UCSD-AML1 (cell line): ENCODE measurements around the gene PRMT3.
"Not testable (repeated sequence)": the region's sequence is repeated elsewhere in the genome, so short reads cannot be mapped to it uniquely, and the experiment has no call there.

ENCODE experiments used
- DNase-seq: peaks from one replicate; lab custom pipeline; 2025; ENCODE audit not compliant: unreplicated experiment; lab: John Stamatoyannopoulos, UW

Gene PRMT3

GRCh38 chr11:20501252-20501651 is 113.7 kb downstream of the PRMT3 start:
- DNase-seq: no peak

GRCh38 chr11:20501971-20502370 is 114.5 kb downstream of the PRMT3 start:
- DNase-seq: no peak

GRCh38 chr11:20511982-20512381 is 124.5 kb downstream of the PRMT3 start:
- DNase-seq: no peak

GRCh38 chr11:20512869-20513268 is 125.4 kb downstream of the PRMT3 start:
- no peak for DNase-seq

DNA sequence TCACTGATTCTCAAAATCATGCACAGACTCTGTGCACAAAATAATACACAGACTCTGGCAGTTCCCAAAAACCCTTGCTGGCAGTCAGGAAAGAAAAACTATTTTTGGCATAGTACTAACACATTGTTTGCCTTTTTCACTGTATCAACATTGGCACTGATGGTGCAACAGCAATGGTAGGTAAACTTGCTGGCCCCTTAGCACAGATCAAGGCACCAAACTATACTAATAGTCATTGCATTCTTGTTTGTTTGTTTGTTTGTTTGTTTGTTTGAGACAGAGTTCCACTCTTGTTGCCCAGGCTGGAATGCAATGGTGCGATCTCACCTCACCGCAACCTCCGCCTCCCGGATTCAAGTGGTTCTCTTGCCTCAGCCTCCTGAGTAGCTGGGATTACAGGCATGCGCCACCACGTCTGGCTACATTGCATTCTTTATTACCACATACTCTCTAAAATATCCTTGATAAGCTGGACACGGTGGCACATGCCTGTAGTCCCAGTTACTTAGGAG is 130.9 kb downstream of the PRMT3 start:
- no peak for DNase-seq

- DNase-seq: no peak
Measured at GRCh38 chr11:20522536-20522935, 135.0 kb downstream of the PRMT3 start.

DNA sequence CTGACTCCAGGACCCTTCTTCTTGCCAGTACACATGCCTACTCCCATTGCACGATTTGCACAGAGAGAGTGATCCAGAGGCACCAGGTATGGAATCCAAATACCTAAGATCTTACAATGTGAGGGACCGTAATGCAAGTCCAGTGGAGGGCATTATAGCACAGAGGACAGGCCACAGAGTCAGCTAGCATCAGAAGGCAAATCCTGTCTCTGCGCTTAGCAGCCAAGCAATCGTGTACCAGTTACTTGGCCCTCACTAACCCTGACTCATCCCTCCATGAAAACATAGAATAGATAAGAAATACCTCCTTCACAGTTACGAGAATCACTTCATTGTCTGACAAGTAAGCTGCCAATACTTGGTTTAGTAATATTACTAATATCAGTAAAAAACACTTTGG is 142.2 kb downstream of the PRMT3 start:
- no peak for DNase-seq

- no peak for DNase-seq
Measured at GRCh38 chr11:20530942-20531703, 143.6 kb downstream of the PRMT3 start.

- DNase-seq: no peak
Measured at GRCh38 chr11:20535271-20535881, 147.9 kb downstream of the PRMT3 start.

DNA sequence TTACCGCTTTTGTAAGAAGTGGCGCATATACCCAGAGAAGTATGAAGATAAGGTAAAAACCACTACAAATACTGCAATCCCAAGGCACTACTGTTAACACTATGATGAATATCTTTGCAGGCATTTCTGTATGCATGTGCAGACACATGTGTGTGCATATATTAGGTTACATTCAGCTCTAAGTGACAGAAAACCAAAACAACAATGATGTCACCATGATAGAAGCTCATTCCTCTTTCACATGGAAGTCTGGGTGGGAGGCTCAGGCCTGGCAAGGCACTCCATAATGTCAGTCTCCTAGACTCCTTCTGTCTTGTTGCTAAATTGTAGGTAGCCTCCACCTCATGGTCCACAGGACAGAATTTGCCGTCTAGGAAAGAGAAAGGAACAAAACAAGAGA is 148.8 kb downstream of the PRMT3 start:
- DNase-seq: no peak

- no peak for DNase-seq
Measured at GRCh38 chr11:20536784-20537183, 149.3 kb downstream of the PRMT3 start.

DNA sequence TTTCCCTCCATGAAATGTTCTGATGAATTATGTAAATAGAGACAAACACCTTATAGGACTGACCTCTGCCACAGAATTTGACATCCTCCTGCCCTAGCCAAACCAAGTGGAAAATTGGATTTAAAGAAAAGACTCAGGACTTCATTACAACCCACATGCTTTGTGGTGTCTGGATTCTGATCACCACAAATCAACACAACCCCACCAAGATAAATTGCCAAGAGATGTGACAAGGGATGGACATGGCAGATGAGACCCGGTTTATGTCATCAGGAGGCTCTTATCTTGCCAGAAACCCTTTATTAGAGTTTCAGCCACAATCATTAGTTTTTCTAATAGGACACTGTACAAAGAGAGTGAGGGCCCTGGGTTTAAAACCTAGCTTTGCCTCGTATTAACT is 154.0 kb downstream of the PRMT3 start:
- DNase-seq: no peak

GRCh38 chr11:20544603-20545237 is 157.2 kb downstream of the PRMT3 start:
- no peak for DNase-seq

DNA sequence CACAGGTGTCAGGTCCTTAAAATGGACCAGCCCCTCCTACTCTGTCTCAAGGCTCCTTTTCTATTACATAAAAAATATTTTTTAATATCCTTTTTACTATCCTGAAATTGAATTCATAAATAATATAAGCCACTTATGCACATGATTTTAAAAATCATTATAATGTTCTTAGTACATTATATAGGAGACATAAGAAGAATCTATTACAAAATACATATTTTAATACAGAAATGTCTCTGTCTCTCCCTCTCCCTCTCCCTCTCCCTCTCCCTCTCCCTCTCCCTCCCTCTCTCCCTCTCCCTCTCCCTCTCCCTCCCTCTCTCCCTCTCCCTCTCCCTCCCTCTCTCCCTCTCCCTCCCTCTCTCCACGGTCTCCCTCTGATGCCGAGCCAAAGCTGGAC is 159.9 kb downstream of the PRMT3 start:
- no peak for DNase-seq

GRCh38 chr11:20551096-20551495 is 163.6 kb downstream of the PRMT3 start:
- DNase-seq: no peak

DNA sequence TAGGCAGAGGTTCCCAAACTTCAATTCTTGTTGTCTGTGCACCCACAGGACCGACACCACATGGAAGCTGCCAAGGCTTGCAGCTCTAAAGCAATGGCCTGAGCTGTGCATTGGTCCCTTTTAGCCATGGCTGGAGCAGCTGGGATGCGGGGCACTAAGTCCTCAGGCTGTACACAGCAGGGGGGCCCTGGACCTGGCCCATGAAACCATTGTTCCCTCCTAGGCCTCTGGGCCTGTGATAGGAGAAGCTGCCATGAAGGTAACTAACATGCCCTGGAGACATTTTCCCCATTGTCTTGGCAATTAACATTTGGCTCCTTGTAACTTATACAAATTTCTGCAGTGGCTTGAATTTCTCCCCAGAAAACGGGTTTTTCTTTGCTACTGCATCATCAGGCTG is 168.3 kb downstream of the PRMT3 start:
- no peak for DNase-seq

DNA sequence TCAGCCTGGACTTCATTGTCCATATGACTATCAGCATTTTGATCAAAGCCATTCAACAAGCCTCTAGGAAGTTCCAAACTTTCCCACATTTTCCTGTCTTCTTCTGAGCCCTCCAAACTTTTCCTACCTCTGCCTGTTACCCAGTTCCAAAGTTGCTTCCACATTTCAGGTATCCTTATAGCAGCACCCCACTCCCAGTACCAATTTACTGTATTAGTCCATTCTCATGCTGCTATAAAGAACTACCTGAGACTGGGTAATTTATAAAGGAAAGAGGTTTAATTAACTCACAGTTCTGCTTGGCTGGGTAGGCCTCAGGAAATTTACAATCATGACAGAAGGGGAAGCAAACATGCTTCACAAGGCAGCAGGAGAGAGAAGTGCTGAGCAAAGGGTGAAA is 168.9 kb downstream of the PRMT3 start:
- not testable (repeated sequence) for DNase-seq

GRCh38 chr11:20558741-20559140 is 171.2 kb downstream of the PRMT3 start:
- DNase-seq: no peak
